Ishikawa (cell line): ENCODE measurements around the gene SDK1.

Source experiments
- CEBPB ChIP-seq: IDR thresholded peaks from 2 replicates; pipeline ENCODE4 v1.6.1; 2012
- CREB1 ChIP-seq: IDR thresholded peaks from 2 replicates; pipeline ENCODE4 v1.6.1; 2012; ENCODE audit warnings: low read depth
- EGR1 ChIP-seq: IDR thresholded peaks from 2 replicates; pipeline ENCODE4 v1.6.1; 2012
- EP300 ChIP-seq: IDR thresholded peaks from 2 replicates; pipeline ENCODE4 v1.6.1; 2012; ENCODE audit warnings: borderline replicate concordance
- FOXM1 ChIP-seq: IDR thresholded peaks from 2 replicates; pipeline ENCODE4 v1.6.1; 2012; ENCODE audit warnings: low read depth, borderline replicate concordance
- MAX ChIP-seq: IDR thresholded peaks from 2 replicates; pipeline ENCODE4 v1.6.1; 2012
- NFIC ChIP-seq: IDR thresholded peaks from 2 replicates; pipeline ENCODE4 v1.6.1; 2012
- RAD21 ChIP-seq: IDR thresholded peaks from 2 replicates; pipeline ENCODE4 v1.6.1; 2012; ENCODE audit warnings: low read depth
- TAF1 ChIP-seq: IDR thresholded peaks from 2 replicates; pipeline ENCODE4 v1.6.1; 2012; ENCODE audit warnings: low read depth, mild to moderate bottlenecking
- TCF12 ChIP-seq: IDR thresholded peaks from 2 replicates; pipeline ENCODE4 v1.6.1; 2012; ENCODE audit warnings: low read depth
- TEAD4 ChIP-seq: IDR thresholded peaks from 2 replicates; pipeline ENCODE4 v1.6.1; 2012
- YY1 ChIP-seq: IDR thresholded peaks from 2 replicates; pipeline ENCODE4 v1.6.1; 2012; ENCODE audit warnings: low read depth
- ZBTB7A ChIP-seq: IDR thresholded peaks from 2 replicates; pipeline ENCODE4 v1.6.1; 2012; ENCODE audit warnings: low read depth
- TF ChIP-seq, protein P1 (sequence below): IDR thresholded peaks from 2 replicates; pipeline ENCODE4 v1.6.1; 2012
- TF ChIP-seq, protein P2 (sequence below): IDR thresholded peaks from 2 replicates; pipeline ENCODE4 v1.6.1; 2012; ENCODE audit warnings: low read depth, mild to moderate bottlenecking

The SDK1 gene

GRCh38 chr7:4247106-4247876 lies 946.2 kb downstream of the SDK1 start:
- TF ChIP-seq TCF12 (no peak), NFIC (no peak), MAX (no peak), FOXM1 (no peak), TAF1 (no peak), EP300 (no peak), CEBPB (no peak), RAD21 (no peak), TEAD4 (no peak), CREB1 (no peak), ZBTB7A (no peak)
- TF ChIP-seq, protein P1, sequence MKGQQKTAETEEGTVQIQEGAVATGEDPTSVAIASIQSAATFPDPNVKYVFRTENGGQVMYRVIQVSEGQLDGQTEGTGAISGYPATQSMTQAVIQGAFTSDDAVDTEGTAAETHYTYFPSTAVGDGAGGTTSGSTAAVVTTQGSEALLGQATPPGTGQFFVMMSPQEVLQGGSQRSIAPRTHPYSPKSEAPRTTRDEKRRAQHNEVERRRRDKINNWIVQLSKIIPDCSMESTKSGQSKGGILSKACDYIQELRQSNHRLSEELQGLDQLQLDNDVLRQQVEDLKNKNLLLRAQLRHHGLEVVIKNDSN: no peak
- TF ChIP-seq, protein P2, sequence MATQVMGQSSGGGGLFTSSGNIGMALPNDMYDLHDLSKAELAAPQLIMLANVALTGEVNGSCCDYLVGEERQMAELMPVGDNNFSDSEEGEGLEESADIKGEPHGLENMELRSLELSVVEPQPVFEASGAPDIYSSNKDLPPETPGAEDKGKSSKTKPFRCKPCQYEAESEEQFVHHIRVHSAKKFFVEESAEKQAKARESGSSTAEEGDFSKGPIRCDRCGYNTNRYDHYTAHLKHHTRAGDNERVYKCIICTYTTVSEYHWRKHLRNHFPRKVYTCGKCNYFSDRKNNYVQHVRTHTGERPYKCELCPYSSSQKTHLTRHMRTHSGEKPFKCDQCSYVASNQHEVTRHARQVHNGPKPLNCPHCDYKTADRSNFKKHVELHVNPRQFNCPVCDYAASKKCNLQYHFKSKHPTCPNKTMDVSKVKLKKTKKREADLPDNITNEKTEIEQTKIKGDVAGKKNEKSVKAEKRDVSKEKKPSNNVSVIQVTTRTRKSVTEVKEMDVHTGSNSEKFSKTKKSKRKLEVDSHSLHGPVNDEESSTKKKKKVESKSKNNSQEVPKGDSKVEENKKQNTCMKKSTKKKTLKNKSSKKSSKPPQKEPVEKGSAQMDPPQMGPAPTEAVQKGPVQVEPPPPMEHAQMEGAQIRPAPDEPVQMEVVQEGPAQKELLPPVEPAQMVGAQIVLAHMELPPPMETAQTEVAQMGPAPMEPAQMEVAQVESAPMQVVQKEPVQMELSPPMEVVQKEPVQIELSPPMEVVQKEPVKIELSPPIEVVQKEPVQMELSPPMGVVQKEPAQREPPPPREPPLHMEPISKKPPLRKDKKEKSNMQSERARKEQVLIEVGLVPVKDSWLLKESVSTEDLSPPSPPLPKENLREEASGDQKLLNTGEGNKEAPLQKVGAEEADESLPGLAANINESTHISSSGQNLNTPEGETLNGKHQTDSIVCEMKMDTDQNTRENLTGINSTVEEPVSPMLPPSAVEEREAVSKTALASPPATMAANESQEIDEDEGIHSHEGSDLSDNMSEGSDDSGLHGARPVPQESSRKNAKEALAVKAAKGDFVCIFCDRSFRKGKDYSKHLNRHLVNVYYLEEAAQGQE: no peak

DNA sequence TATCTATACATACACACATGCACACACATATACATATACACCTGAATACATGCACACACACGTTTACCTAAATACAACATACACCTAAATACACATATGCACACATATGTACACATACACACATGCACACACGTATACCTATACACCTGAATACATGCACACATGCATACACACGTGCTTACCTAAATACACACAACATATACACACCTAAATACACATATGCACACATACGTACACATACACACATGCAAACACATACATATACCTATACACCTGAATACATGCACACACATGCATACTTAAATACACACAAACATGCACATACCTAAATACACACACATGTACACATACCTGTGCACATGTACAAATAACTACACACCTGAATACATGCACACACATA lies 947.2 kb downstream of the SDK1 start:
- TF ChIP-seq TEAD4 (no peak), YY1 (no peak), NFIC (no peak), EP300 (no peak), ZBTB7A (no peak), RAD21 (no peak), FOXM1 (no peak), TAF1 (no peak)
- TF ChIP-seq, protein P1: no peak

GRCh38 chr7:4249241-4249640 lies 948.2 kb downstream of the SDK1 start:
- no peak for TF ChIP-seq ZBTB7A
- TF ChIP-seq YY1: no peak
- no peak for TF ChIP-seq TCF12
- no peak for TF ChIP-seq FOXM1
- no peak for TF ChIP-seq RAD21
- no peak for TF ChIP-seq NFIC
- no peak for TF ChIP-seq EP300
- TF ChIP-seq CREB1: no peak
- no peak for TF ChIP-seq TAF1
- TF ChIP-seq, protein P1: no peak

DNA sequence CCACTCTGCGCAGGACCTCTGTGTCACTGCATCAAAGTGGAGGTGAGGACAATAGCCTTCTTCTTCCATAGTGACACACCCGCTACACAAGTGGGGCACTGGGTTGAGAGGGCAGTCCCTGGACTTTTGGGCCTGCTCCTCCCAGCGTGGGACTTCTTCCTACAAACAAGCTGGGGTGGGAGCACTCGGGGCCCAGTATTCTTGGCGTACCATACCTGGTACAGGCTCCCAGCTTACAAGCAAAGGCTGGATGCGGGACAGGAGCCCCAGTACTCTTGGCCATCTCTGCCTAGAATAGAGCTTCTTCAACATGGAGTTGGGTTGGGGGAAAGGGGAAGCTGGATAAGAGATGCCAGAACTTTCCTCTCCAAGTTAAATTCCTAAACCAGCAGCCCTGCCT lies 954.3 kb downstream of the SDK1 start:
- TF ChIP-seq TCF12 (no peak), EGR1 (no peak), RAD21 (no peak), MAX (no peak), NFIC (no peak), TEAD4 (no peak), TAF1 (no peak), EP300 (no peak), YY1 (no peak), CEBPB (no peak)

DNA sequence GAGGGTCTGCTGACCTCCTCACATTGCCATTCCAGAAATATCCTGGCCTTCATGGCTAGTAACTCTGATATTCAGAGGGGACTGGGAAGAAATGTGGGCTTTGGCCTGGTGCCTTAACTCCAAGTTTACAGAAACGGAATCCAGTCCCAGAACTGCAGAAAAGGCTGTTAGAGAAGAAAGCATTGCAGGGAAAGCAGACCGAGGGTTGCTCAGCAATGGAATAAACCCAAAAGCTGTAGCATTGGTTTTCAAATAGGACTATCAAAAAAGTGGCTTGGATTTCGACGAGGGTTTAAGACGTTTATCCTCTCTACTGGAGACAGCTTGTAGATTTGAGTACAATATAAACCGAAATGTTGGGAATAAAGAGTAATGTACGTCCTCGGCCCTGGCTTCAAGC lies 955.2 kb downstream of the SDK1 start:
- TF ChIP-seq YY1: no peak
- TF ChIP-seq CREB1: no peak
- TF ChIP-seq, protein P1: no peak
- TF ChIP-seq NFIC: no peak
- TF ChIP-seq RAD21: no peak
- no peak for TF ChIP-seq TCF12
- TF ChIP-seq ZBTB7A: no peak
- no peak for TF ChIP-seq TEAD4
- TF ChIP-seq CEBPB: no peak
- TF ChIP-seq EGR1: no peak
- TF ChIP-seq FOXM1: no peak
- TF ChIP-seq MAX: no peak
- TF ChIP-seq EP300: no peak
- TF ChIP-seq, protein P2: no peak
- TF ChIP-seq TAF1: no peak
